Measurements from ENCODE around the gene RAD51B.

RAD51B gene

DNA sequence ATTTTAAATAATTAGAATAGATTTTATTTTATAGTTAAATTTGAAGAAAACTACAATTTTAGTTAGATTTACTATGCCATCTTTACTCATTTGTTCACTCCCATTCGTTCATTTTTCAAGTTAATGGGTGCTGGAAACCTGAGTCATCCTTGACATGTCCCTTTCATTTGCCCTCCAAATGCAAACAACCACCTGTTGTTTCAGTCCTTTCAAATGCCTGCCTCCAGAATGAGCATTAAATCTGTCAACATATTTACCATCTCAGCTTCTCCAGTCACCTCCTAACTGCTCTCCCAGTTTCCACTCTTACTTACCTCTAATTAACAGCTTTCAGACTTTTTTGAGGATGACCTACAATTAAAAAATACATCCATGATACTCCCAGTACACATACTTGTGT lies 375.5 kb downstream of the RAD51B start:
- H3K4me3 ChIP-seq (ENCODE audit: low read depth, low read length) = no peak overlapping the region
- TF ChIP-seq, protein P1, sequence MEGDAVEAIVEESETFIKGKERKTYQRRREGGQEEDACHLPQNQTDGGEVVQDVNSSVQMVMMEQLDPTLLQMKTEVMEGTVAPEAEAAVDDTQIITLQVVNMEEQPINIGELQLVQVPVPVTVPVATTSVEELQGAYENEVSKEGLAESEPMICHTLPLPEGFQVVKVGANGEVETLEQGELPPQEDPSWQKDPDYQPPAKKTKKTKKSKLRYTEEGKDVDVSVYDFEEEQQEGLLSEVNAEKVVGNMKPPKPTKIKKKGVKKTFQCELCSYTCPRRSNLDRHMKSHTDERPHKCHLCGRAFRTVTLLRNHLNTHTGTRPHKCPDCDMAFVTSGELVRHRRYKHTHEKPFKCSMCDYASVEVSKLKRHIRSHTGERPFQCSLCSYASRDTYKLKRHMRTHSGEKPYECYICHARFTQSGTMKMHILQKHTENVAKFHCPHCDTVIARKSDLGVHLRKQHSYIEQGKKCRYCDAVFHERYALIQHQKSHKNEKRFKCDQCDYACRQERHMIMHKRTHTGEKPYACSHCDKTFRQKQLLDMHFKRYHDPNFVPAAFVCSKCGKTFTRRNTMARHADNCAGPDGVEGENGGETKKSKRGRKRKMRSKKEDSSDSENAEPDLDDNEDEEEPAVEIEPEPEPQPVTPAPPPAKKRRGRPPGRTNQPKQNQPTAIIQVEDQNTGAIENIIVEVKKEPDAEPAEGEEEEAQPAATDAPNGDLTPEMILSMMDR (IDR thresholded peaks at IDR 0.05; ENCODE audit: borderline replicate concordance, insufficient read depth, low read depth, low read length) = no peak

DNA sequence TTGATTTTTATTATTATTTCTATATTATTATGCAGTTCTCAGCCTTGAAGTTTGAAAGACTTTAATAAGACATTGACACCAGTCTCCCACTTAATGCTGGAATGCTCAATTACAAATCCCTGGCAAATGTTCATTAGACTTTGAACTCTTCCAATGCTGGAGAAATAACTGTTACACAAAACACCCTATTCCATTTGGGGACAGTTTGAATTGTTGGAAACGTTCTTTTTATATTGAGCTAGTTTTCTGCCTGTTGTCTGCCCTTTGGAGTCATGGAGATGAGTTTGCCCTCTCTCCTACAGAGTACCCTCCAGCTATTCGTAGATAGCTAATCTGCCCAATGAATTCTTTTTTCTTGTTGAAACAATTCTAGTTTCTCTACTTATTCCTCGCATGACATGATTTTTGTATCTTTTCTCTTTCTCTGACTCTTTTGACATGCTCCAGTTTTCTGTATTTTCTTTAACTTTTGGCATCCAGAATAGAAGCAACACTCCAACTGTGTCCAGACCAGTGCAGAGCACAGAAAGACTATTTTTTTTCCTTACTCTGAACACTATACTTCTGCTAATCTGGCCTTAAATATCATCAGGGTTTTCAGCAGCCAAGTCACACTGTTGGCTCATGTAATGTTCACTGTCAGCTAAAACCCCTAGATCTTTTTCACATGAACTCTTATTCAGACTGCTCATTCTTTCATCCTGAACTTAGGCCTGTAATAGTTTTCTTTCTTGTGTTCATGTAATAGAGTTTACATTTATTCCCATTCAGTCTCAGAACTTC lies 379.3 kb downstream of the RAD51B start:
- H3K4me3 ChIP-seq (ENCODE audit: low read depth, low read length) = no peak overlapping the region
- TF ChIP-seq, protein P1 (IDR thresholded peaks at IDR 0.05; ENCODE audit: borderline replicate concordance, insufficient read depth, low read depth, low read length) = no peak

DNA sequence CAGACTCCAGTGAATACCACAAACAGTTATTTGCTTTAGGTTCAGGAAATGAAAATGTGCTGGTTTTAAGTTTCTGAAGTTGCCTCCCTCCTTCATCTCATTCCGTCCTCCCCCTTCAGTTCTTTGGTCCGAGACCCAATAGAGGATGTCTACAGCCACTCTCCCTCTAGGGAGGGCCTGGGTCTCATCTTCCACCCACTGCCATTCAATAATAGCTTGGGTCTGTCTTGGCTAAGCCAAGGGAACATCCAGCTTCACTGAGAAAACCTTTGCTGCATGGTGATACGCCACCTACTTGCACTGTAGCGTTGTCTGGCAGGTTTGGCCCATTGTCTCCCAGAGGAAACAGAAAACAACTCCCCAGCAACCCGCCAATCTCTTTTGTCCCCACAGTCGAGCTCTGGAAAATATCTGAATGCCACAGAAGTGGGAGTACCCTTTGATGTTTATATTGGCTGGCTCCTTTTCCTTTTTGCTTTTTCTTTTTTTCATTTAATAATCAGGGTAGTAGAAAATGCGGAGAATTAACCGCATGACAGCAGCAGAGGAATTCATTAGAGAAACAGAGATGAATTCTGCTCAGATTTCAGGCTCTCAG lies 380.1 kb downstream of the RAD51B start:
- no peak overlapping the region for H3K4me3 ChIP-seq (ENCODE audit: low read depth, low read length)
- TF ChIP-seq, protein P1 (IDR thresholded peaks at IDR 0.05; ENCODE audit: borderline replicate concordance, insufficient read depth, low read depth, low read length) = no peak

DNA sequence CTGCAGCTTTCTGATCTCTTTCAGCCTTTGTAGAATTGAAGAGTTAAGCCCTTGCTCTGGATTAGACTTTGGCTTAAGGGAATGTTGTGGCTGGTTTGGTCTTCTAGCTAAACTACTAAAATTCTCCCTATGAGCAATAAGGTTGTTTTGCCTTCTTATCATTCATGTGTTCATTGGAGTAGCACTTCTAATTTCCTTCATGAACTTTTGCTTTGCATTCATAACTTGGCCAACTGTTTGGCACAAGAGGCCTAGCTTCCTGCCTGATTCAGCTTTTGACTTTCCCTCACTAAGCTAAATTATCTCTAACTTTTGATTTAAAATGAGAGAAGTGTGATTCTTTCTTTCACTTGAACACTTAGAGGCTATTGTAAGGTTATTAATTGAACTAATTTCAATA lies 384.3 kb downstream of the RAD51B start:
- TF ChIP-seq, protein P1 (IDR thresholded peaks at IDR 0.05; ENCODE audit: borderline replicate concordance, insufficient read depth, low read depth, low read length) = no peak
- no peak overlapping the region for H3K4me3 ChIP-seq (ENCODE audit: low read depth, low read length)

DNA sequence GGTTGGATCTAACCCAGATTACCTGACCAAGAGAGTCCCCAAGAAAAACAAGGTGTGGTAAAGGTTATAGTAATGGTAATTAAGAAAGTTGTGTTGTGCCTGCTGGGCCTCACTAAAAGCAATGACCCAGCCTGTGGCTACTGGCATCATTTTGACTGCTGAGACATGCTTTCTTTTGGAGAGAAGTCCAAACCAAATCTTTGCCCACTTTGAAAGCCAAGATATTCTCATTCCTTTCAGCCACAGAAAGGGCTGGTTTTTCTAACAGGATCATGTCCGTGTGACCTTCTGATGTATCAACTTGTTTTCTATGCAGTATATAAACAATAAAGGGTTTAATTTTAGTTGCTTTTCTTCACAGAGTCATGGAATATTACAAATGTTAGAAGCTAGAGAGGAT lies 388.6 kb downstream of the RAD51B start:
- no peak overlapping the region for H3K4me3 ChIP-seq (ENCODE audit: low read depth, low read length)
- TF ChIP-seq, protein P1 (IDR thresholded peaks at IDR 0.05; ENCODE audit: borderline replicate concordance, insufficient read depth, low read depth, low read length) = no peak

DNA sequence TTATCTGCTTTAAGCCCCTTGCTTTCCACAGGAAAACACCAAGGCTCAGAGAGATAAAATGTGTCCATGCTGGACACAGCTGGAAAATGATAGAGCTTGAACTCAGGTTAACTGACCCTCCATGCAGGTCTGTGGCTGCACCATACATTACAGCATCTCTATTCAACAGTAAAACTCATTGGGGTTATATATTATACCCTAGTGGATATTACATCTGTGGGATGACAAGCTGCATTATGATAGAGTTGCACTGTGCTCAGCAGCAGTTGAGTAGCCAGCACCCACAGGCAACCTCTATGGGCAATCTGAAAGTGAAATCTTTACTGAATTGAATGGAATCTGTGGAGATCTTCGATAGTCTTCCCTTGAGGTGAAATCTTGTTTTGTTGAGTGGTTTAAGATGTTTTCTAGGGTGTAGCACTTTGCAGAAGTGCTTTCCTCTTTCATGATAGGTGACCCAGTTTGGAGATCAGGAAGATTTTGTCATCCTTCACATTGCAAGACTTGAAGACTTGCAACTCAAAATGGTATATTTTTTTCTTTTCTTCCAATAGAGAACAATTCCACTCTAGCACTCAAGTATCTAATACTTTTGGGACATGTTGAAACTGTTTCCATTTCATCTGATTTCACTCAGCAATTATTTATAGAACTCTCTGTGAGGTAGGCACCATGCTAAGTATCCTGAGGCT lies 389.2 kb downstream of the RAD51B start:
- TF ChIP-seq, protein P1 (IDR thresholded peaks at IDR 0.05; ENCODE audit: borderline replicate concordance, insufficient read depth, low read depth, low read length) = no peak
- no peak overlapping the region for H3K4me3 ChIP-seq (ENCODE audit: low read depth, low read length)
